Ovary (tissue), 3 donors: ENCODE results near the gene ZW10.

Experiments used
- CTCF ChIP-seq, 3 donors: fragments of 450-650 bp in 2 of 3; fragments of 200-600 bp in 1 of 3; IDR thresholded peaks; one replicate each; pipeline versions ENCODE4 v1.5.1 to v1.8.0; 2016 to 2022; ENCODE audit warnings: antibody characterized with exemption in 3 of 3, mild to moderate bottlenecking in 1 of 3
- EP300 ChIP-seq: sonication (generic); formaldehyde crosslinking; IDR thresholded peaks from one replicate; pipeline ENCODE4 v1.6.1; 2017; ENCODE audit warnings: antibody characterized with exemption
- donor health status: DM: no; HTN: no; CAD: no.

GRCh38 chr11:113805640-113806039 lies 32.1 kb upstream of the ZW10 start:
- no peak for TF ChIP-seq CTCF (IDR thresholded peaks at IDR 0.05)
- no peak for TF ChIP-seq EP300
